HL-60/S4 treated with phorbol 12-myristate 13-acetate at 8.2 ng/mL for 4 days and 3 days (cell line): Measurements from ENCODE around the gene DARS2.
"Not testable (repeated sequence)": the region's sequence is repeated elsewhere in the genome, so short reads cannot be mapped to it uniquely, and the experiment has no call there.

ENCODE experiments used
- in situ Hi-C: fragments of 300-500 bp; cut with MboI; formaldehyde crosslinking; loops from 2 replicates; pipeline ENCODE4 v1.15.0; 2022; ENCODE audit warnings: low sequenced_read_pairs

DARS2 gene

GRCh38 chr1:173824315-173825081 lies at the start of gene DARS2, which contains the start of gene CENPL:
Gene DARS2, plus strand, starts transcription at chr1:173824673. Its CDS starts 557 bp downstream, at chr1:173825230.
Gene CENPL, minus strand, starts transcription at chr1:173824883. Its CDS starts 13,584 bp downstream, at chr1:173811299.
- in situ Hi-C loops = loop anchor here (25.0 kb wide), 1 partner anchor 387 kb away; no protein-coding TSS in a partner anchor

GRCh38 chr1:173775578-173776226 lies 48.8 kb upstream of the DARS2 start:
- in situ Hi-C loops = no loop called here

GRCh38 chr1:173779936-173780335 lies 44.5 kb upstream of the DARS2 start:
- in situ Hi-C loops = no loop called here

GRCh38 chr1:173784997-173785396 lies 39.5 kb upstream of the DARS2 start:
- in situ Hi-C loops = no loop called here

- in situ Hi-C loops = no loop called here
Observed at GRCh38 chr1:173789841-173790240, 34.6 kb upstream of the DARS2 start.

- in situ Hi-C loops = no loop called here
Observed at GRCh38 chr1:173798078-173798477, 26.4 kb upstream of the DARS2 start.

GRCh38 chr1:173799995-173800394 lies 24.5 kb upstream of the DARS2 start:
- in situ Hi-C loops = loop anchor here (25.0 kb wide), 1 partner anchor 363 kb away; no protein-coding TSS in a partner anchor

- in situ Hi-C loops = loop anchor here (25.0 kb wide), 1 partner anchor 366 kb away; no protein-coding TSS in a partner anchor
Observed at GRCh38 chr1:173802961-173803360, 21.5 kb upstream of the DARS2 start.

- in situ Hi-C loops = loop anchor here (25.0 kb wide), 1 partner anchor 376 kb away; no protein-coding TSS in a partner anchor
Observed at GRCh38 chr1:173813654-173814053, 10.8 kb upstream of the DARS2 start.

- in situ Hi-C loops = loop anchor here (25.0 kb wide), 1 partner anchor 381 kb away; no protein-coding TSS in a partner anchor
Observed at GRCh38 chr1:173818459-173818858, 6.0 kb upstream of the DARS2 start.

GRCh38 chr1:173821680-173822079 lies 2.8 kb upstream of the DARS2 start:
- in situ Hi-C loops = loop anchor here (25.0 kb wide), 1 partner anchor 384 kb away; no protein-coding TSS in a partner anchor

- in situ Hi-C loops = loop anchor here (25.0 kb wide), 1 partner anchor 387 kb away; no protein-coding TSS in a partner anchor
Observed at GRCh38 chr1:173823781-173824314, 625 bp upstream of the DARS2 start.

- in situ Hi-C loops = no loop called here
Observed at GRCh38 chr1:173827611-173828010, 3.1 kb downstream of the DARS2 start.

GRCh38 chr1:173832748-173833147 lies 8.3 kb downstream of the DARS2 start:
- in situ Hi-C loops = no loop called here

- in situ Hi-C loops = no loop called here
Observed at GRCh38 chr1:173852105-173852504, 27.6 kb downstream of the DARS2 start.

GRCh38 chr1:173853074-173853473 lies 28.6 kb downstream of the DARS2 start:
- in situ Hi-C loops = no loop called here

- in situ Hi-C loops = no loop called here
Observed at GRCh38 chr1:173856014-173856413, 31.5 kb downstream of the DARS2 start.

- in situ Hi-C loops = no loop called here
Observed at GRCh38 chr1:173856903-173857302, 32.4 kb downstream of the DARS2 start.

- in situ Hi-C loops = no loop called here
Observed at GRCh38 chr1:173857363-173857917, 33.0 kb downstream of the DARS2 start.

- in situ Hi-C loops = not testable (repeated sequence)
Observed at GRCh38 chr1:173859547-173859946, 35.1 kb downstream of the DARS2 start.

- in situ Hi-C loops = no loop called here
Observed at GRCh38 chr1:173860065-173860464, 35.6 kb downstream of the DARS2 start.
